Activated CD4-positive, alpha-beta T cell treated with anti-CD3 and anti-CD28 coated beads, Interleukin-2, amount 50 U/mL, for 16 hours (primary cell): ENCODE results near the gene DPY19L3.

Experiments
- DNase-seq: peaks from one replicate; pipeline ENCODE4 v3.0.0-alpha.2; 2020

Gene DPY19L3

DNA sequence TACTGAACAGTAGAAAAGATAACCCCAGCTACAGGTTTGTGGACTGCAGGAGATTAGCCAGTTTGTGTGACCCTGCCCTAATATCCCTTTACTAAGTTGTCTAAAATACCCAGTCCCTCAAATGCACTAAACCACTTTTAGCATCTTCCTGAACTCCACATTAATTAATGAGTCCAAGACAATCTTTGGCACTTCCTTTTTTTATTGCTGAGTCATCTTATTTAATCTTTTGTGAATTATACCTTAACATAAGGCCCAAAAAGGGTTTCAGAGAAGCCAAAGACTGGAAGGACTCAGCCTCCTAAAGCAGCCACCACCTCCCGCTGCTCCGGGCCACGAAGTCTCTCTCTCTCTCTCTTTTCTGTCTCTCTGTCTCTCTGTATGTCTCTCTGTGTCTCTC, 126.7 kb downstream of the DPY19L3 start:
- DNase-seq, result no peak
